NAMALWA (cell line): Measurements from ENCODE around the gene GPRIN2.
"Not testable (repeated sequence)": the region's sequence is repeated elsewhere in the genome, so short reads cannot be mapped to it uniquely, and the experiment has no call there.

ENCODE experiments used
- DNase-seq: peaks from one replicate; pipeline ENCODE4 v3.0.0-alpha.2; 2015; ENCODE audit warnings: low spot score

The GPRIN2 gene

DNA sequence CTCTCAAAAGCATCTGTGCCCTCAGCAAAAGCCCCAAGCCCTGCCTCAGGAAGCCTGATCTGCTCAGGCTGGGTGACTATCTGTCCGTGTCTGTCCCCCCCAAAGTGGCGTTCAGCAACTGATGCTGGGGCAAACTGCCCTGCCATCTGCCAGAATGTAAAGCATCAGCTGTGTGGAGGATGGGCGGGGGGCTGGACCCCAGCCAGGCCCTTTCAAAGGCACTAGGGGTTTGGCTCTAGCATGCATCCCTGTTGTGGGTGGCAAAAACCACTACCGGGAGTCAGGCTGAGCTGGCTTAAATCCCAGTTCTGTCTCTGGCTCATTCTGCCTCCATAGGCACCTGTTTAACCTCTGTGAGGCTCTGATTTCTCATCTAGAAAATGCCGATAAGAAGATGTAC lies 35.5 kb downstream of the GPRIN2 start:
- no peak for DNase-seq

GRCh38 chr10:46520381-46520780 lies 36.1 kb downstream of the GPRIN2 start:
- DNase-seq = no peak

- no peak for DNase-seq
Observed at GRCh38 chr10:46518028-46518725, 38.3 kb downstream of the GPRIN2 start.

- no peak for DNase-seq
Observed at GRCh38 chr10:46517541-46517940, 38.9 kb downstream of the GPRIN2 start.

DNA sequence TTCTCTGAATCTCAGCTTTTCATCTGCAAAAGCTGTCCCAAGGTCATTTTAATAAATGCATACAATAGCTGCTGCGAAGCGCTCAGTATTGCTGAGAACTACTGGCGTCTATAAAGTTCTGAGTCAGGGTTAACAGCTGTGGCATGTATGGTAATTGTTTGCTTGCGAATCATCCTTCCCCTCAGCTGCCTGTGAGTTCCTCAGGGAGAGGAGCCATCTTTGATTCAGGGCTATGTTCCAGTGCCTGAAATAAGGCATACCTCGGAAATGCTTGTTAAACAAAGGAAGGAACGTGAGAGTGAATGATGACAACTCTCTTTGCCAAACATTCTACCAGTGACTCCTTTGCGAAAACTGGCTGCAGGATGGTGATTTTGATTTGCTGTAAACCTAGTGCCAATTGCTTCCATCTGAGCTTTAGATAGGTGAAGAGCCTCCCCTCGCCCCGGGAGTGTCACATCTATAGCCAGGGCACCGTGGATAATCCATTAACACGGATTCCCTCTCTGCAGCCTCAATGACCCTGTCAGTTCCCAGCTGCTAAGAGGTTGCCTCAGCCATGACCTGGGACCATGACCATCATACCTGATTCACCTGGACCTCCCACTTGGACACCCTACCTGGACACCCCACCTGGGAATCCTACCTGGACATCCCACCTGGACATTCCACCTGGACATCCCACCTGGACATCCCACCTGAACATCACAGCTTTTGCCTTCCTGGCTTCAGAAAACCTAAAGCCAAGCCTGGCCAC lies 39.6 kb downstream of the GPRIN2 start:
- no peak for DNase-seq

GRCh38 chr10:46515793-46516192 lies 40.7 kb downstream of the GPRIN2 start:
- no peak for DNase-seq

DNA sequence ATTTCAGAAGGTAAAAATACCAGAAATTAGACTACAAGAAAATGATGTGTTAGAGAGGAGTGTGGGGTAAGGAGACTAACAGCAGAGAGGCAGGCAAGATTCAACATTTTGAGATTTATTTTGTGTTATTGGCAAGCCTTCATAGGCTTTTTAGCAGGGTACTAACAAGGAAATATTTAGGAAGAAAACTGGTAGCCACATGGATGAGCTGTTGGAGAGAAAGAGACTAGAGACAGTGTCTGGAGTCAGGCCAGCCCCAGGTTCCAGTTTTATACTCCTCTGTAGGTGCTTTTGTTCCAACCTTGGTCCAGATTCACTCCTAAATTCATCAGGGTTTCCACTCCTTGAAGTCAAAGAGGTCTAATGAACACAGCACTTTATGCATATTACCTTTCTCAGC lies 41.1 kb downstream of the GPRIN2 start:
- no peak for DNase-seq

DNA sequence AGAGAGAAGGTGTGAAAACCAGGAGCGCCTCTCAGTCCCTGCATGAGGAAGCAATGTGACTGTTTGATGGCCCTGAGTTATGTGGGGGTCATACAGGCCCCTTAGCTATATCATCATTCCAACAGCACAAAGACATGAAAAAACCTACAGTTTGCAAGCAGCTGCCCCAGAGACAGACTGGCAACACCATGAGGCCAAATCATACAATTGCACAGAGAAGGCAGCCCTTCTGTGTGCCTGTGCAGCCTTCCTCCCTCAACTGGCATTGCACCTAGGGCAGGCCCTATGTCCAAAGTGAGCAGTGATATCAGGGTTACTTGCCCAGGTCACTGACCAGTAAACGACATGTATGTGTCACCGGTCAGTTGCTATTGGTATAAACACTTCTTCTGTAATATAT lies 41.6 kb downstream of the GPRIN2 start:
- no peak for DNase-seq

GRCh38 chr10:46514431-46514861 lies 42.0 kb downstream of the GPRIN2 start:
- no peak for DNase-seq

DNA sequence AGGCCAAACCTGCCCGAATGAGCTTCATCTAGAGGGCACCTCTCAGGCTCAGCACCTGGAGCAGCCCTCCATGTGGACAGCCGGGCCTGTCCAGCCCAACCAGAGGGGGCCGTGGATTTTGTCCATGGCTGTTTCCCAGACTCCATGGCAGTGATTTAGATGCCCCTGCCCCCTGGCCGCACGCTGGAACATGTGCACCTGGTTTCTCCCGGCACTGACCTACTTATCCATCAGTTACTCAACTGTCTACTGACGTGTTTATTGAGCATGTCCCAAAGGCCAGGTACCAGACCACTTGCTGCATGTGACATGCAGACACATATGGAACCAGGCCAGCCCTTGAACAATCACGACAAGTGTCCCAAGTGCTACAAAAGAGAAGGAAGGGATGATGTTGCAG lies 43.1 kb downstream of the GPRIN2 start:
- not testable (repeated sequence) for DNase-seq

DNA sequence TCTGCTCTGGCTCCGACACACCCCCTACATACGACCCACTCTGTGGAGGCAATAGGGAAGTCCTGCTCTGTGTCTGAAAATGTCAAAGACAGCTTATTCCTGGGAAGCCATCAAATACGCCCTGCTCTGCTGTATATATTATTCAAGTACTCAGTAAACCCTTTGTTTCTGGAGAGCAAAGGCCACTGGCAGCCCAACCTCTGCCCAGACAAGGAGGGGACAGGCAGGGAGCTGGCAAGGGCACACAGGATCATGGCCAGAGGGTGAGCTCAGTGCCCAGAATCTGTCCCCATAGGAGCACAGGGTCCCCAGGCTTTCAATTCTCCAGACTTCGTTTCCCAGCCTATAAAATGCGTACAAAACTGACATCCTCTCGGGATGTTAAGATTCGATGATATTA lies 43.7 kb downstream of the GPRIN2 start:
- not testable (repeated sequence) for DNase-seq

GRCh38 chr10:46512002-46512401 lies 44.5 kb downstream of the GPRIN2 start:
- DNase-seq = not testable (repeated sequence)
